ENCODE data around the gene PRDM5. TPM values are rescaled to one million over a fixed set of nuclear protein-coding genes. Genes with fewer than 3 reads are reported as not detected.

The PRDM5 gene
- total and polyA plus RNA-seq, 2 donors (not counting 3 experiments of a cell fraction or from before 2014, with no cell fraction given) = 2.2 to 8.1 TPM

DNA sequence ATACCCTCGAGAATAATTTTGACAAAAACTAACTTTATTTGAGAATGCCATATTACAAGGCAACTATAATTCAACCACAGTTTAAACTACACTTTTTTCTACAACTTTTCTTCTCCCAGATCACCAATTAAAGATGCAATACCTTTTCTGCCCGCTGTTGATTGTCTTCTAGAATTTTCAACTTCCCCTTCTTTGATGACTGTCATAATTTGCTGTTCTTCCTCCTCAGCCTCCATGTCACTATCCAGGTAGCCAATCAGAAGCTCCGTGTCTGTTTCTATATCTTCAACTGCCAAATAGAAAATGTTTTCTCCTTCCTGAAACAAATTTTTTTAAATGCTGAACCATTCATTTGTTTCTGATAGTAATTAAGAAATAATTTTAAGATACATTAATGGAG is 101.5 kb downstream of the PRDM5 start:
- H3K4me2 ChIP-seq (ENCODE audit: insufficient read depth, low read length) = no peak overlapping the region
- H3K9me1 ChIP-seq (replicated peaks; ENCODE audit: control insufficient read depth, extremely low read depth, insufficient read depth, low read length) = no peaks in the 10 kb centered on the region
- no TSS peak for BruUV-seq (replicated peaks)
- no peaks in the 10 kb centered on the region for H3K4me1 ChIP-seq (ENCODE audit: control insufficient read depth, extremely low read depth, insufficient read depth, low read length)
- no peak overlapping the region for H3K27ac ChIP-seq (ENCODE audit: insufficient read depth, low read depth, low read length)
- no peak overlapping the region for H3K4me3 ChIP-seq (replicated peaks in 1 of 3; ENCODE audit: insufficient read depth in 1 of 3, low read depth in 1 of 3, low read length in 3 of 3)
- no peaks in the 10 kb centered on the region for H3K36me3 ChIP-seq (ENCODE audit: control insufficient read depth in 2 of 2, extremely low read depth in 1 of 2, insufficient read depth in 2 of 2, low read length in 2 of 2)
- no peaks in the 10 kb centered on the region for H4K20me1 ChIP-seq (replicated peaks; ENCODE audit: control insufficient read depth, extremely low read depth, insufficient read depth, low read length)
- CTCF ChIA-PET = no interaction called here
- H3K79me2 ChIP-seq (ENCODE audit: control insufficient read depth, insufficient read depth, low read length) = no peaks in the 10 kb centered on the region
- TF ChIP-seq POLR2AphosphoS5 (IDR thresholded peaks at IDR 0.05; ENCODE audit: insufficient read depth, low read depth, low read length) (no peak), POLR2A (IDR thresholded peaks at IDR 0.05; ENCODE audit: low read depth, low read length) (no peak), GATA2 (IDR thresholded peaks at IDR 0.05; ENCODE audit: insufficient read depth, insufficient read length, low read depth, low read length) (no peak), JUN (IDR thresholded peaks at IDR 0.05; ENCODE audit: borderline replicate concordance, insufficient read depth, insufficient read length, low read depth) (no peak), EZH2 (IDR thresholded peaks at IDR 0.05; ENCODE audit: borderline replicate concordance, low read depth, low read length, severe bottlenecking) (no peak), FOS (IDR thresholded peaks at IDR 0.05; ENCODE audit: borderline replicate concordance, insufficient read depth, low read length) (no peak), MYC (IDR thresholded peaks at IDR 0.05; ENCODE audit: low read depth, low read length) (no peak)
- TF ChIP-seq, protein P1, sequence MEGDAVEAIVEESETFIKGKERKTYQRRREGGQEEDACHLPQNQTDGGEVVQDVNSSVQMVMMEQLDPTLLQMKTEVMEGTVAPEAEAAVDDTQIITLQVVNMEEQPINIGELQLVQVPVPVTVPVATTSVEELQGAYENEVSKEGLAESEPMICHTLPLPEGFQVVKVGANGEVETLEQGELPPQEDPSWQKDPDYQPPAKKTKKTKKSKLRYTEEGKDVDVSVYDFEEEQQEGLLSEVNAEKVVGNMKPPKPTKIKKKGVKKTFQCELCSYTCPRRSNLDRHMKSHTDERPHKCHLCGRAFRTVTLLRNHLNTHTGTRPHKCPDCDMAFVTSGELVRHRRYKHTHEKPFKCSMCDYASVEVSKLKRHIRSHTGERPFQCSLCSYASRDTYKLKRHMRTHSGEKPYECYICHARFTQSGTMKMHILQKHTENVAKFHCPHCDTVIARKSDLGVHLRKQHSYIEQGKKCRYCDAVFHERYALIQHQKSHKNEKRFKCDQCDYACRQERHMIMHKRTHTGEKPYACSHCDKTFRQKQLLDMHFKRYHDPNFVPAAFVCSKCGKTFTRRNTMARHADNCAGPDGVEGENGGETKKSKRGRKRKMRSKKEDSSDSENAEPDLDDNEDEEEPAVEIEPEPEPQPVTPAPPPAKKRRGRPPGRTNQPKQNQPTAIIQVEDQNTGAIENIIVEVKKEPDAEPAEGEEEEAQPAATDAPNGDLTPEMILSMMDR (IDR thresholded peaks at IDR 0.05; ENCODE audit: extremely low read depth in 1 of 2, insufficient read depth in 1 of 2, low read depth in 1 of 2, low read length in 2 of 2) = no peak
- TF ChIP-seq, protein P2, sequence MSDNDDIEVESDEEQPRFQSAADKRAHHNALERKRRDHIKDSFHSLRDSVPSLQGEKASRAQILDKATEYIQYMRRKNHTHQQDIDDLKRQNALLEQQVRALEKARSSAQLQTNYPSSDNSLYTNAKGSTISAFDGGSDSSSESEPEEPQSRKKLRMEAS (IDR thresholded peaks at IDR 0.05; ENCODE audit: insufficient read depth, insufficient read length) = no peak
- POLR2A ChIA-PET = no interaction called here
- no peaks in the 10 kb centered on the region for H3K27me3 ChIP-seq (ENCODE audit: control insufficient read depth in 2 of 2, insufficient read depth in 2 of 2, low read length in 2 of 2)
- no peak overlapping the region for H2AFZ ChIP-seq (ENCODE audit: low read depth, low read length)
- DNase-seq (ENCODE audit: low read depth, low spot score) (no peak), FAIRE-seq (no peak)
- dilution Hi-C loops (cut with MboI; ENCODE audit: extremely low pct_ligation_motif_present, low sequenced_read_pairs) (no loop called here), intact Hi-C loops (cut with micrococcal nuclease) (no loop called here)
- H3K9ac ChIP-seq (replicated peaks; ENCODE audit: extremely low read depth, insufficient read depth, low read length) = no peak overlapping the region
- no peaks in the 10 kb centered on the region for H3K9me3 ChIP-seq (replicated peaks; ENCODE audit: control insufficient read depth, insufficient read depth, low read length)

All from endothelial cell of umbilical vein (primary cell).